K562 (cell line): Measurements from ENCODE around the gene NAPA. TPM values are rescaled to one million over a fixed set of nuclear protein-coding genes. Genes with fewer than 3 reads are reported as not detected.
A peak's percentile ranks its signal among the peaks of the same experiment; 100 is the strongest.

Source experiments
- CREM ChIP-seq: IDR thresholded peaks from 2 replicates; pipeline ENCODE4 v1.6.1; 2014; ENCODE audit warnings: antibody characterized with exemption, low read depth
- CXXC5 ChIP-seq: fragments of 250-450 bp; sonication (Bioruptor Pico); IDR thresholded peaks from 2 replicates; pipeline ENCODE4 v1.8.0; 2022; ENCODE audit warnings: inconsistent platforms, mild to moderate bottlenecking, moderate library complexity
- FOSL1 ChIP-seq: fragments of 200-800 bp; sonication (Bioruptor generic); conservative IDR thresholded peaks from 2 replicates; pipeline ENCODE4 v1.6.1; 2016; ENCODE audit warnings: missing genetic modification characterization, missing compliant biosample characterization
- HNRNPL ChIP-seq: fragments of 200-400 bp; formaldehyde crosslinking; IDR thresholded peaks from 2 replicates; pipeline ENCODE4 v1.6.1; 2017; ENCODE audit warnings: low read depth, mild to moderate bottlenecking, low read length
- KAT7 ChIP-seq: sonication (generic); formaldehyde crosslinking; IDR thresholded peaks from 2 replicates; pipeline ENCODE4 v1.8.0; 2022; ENCODE audit warnings: missing genetic modification reagents, mild to moderate bottlenecking, borderline replicate concordance
- NCOA6 ChIP-seq: fragments of 450-650 bp; IDR thresholded peaks from 2 replicates; pipeline ENCODE4 v1.6.1; 2017; ENCODE audit warnings: mild to moderate bottlenecking
- NRF1 ChIP-seq, 2 experiments: fragments of 450-650 bp; IDR thresholded peaks in 1 of 2; conservative IDR thresholded peaks in 1 of 2; 2 replicates each; pipeline ENCODE4 v1.6.1; 2014; ENCODE audit warnings: mild to moderate bottlenecking in 2 of 2
- PCBP1 ChIP-seq: fragments of 200-400 bp; formaldehyde crosslinking; IDR thresholded peaks from 2 replicates; pipeline ENCODE4 v1.6.1; 2018; ENCODE audit warnings: mild to moderate bottlenecking, low read depth, low read length; ENCODE audit not compliant: poor library complexity, severe bottlenecking
- SMARCB1 ChIP-seq: IDR thresholded peaks from 2 replicates; pipeline ENCODE4 v1.6.1; 2011; ENCODE audit warnings: improper control_type of control experiment, low read depth; ENCODE audit not compliant: insufficient read length
- TEAD4 ChIP-seq, 2 experiments: sonication (generic) in 1 of 2; formaldehyde crosslinking in 1 of 2; IDR thresholded peaks; 2 replicates each; pipeline versions ENCODE4 v1.6.1 to v1.8.0; 2012 to 2022; ENCODE audit warnings: borderline replicate concordance in 1 of 2, inconsistent platforms in 1 of 2, low read length in 1 of 2, mild to moderate bottlenecking in 1 of 2, missing genetic modification reagents in 1 of 2
- polyA plus RNA-seq, 8 experiments: library from polyadenylated mRNA; depleted of rRNA in 4 of 8; stranded (reverse) in 5 of 8; unstranded in 3 of 8; fragments of >200 nt; fragmentation: Nextera tagmentation in 2 of 8; fragmentation: Illumina TruSeq in 1 of 8; extraction: Ambion mirVana in 2 of 8; extraction: Trizol in 1 of 8; gene quantifications; 2 replicates each; pipeline versions ENCODE4 v1.2.1 to v1.2.3, GENCODE V29; 2011 to 2014; ENCODE audit warnings: inconsistent platforms in 1 of 8, missing spikeins in 1 of 8
- total RNA-seq, 7 experiments: library from RNA; depleted of rRNA in 6 of 7; stranded (reverse); fragments of >200 nt in 6 of 7; fragmentation: Illumina TruSeq in 2 of 7; extraction: Trizol in 2 of 7; gene quantifications; 2 replicates each; pipeline versions ENCODE4 v1.2.1 to v1.2.3, GENCODE V29; 2011 to 2021; ENCODE audit warnings: low replicate concordance in 1 of 7
- TF ChIP-seq, protein P1 (sequence below), 2 experiments: fragments of 450-650 bp; formaldehyde crosslinking in 1 of 2; IDR thresholded peaks; 2 replicates each; pipeline versions ENCODE4 v1.4.0 to v1.6.1; 2014 to 2020; ENCODE audit warnings: mild to moderate bottlenecking in 2 of 2, borderline replicate concordance in 1 of 2, low read depth in 1 of 2
- TF ChIP-seq, protein P2 (sequence below): fragments of 250-450 bp; sonication (Bioruptor Pico); IDR thresholded peaks from 2 replicates; pipeline ENCODE4 v1.5.0; 2021; ENCODE audit warnings: mild to moderate bottlenecking, borderline replicate concordance
- TF ChIP-seq, protein P3 (sequence below): sonication (generic); formaldehyde crosslinking; IDR thresholded peaks from 2 replicates; pipeline ENCODE4 v1.8.1; 2023; ENCODE audit warnings: mild to moderate bottlenecking, missing genetic modification reagents

Gene NAPA
- total and polyA plus RNA-seq, 9 of the 15 experiments (the other 6 are each of a cell fraction or from before 2014, with no cell fraction given): 5.4 to 98.6 (median 77.5) TPM

DNA sequence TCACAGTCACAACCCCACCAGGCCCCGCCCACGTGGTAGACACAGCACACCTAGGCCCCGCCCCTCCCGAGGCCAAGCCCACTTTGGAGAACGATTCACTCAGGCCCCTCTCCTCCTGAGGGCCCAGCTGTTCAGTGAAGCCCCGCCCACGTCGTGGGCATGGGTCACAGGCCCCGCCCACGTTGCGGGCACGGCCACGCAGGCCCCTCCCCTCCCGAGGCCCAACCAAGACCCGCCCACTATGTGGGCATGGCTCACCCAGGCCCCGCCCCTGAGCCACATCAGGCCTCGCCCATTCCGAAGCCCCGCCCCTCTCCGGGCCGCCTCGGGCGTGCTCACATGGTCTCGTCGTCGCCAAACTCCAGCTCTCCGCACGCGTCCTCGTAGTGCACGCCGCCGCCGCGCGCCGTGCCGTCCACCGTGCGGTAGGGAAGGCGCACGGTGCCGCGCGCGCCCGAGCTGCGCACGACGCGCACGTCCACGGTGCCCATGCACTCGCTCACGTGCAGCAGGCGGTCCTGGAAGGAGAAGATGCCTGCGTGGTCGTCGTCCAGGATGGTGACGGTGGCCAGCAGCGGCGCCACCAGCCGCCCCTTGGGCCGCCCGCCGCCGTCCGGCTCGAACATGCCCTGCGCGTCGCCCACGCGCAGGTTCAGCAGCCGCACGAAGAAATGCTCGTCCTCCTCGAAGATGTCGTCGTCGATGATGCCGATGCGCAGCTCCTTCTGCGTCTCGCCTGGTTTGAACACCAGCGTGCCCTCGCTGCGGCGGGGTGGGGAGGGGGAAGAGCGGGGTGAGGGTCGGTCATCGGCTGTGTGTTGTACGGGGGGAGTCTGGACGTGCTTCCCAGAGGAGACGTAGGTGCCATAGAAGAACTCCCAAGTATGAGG lies 67.1 kb downstream of the NAPA start (continued):
- TF ChIP-seq PCBP1 (peak; percentile 19), KAT7 (CRISPR knock-in tag) (peak; percentile 79; the same call in 1 of the 2 replicates), CREM (peak; percentile 68), FOSL1 (tag) (no peak), CXXC5 (CRISPR knock-in tag) (peak; percentile 95), SMARCB1 (no peak), TEAD4 (IDR thresholded peaks at IDR 0.05; ENCODE audit: low read length) (no peak), TEAD4 (CRISPR knock-in tag; IDR thresholded peaks at IDR 0.05; ENCODE audit: borderline replicate concordance) (peak; percentile 97; the same call in 1 of the 2 replicates), NRF1 (conservative IDR thresholded peaks at IDR 0.05 in 1 of 2, IDR thresholded peaks at IDR 0.05 in 1 of 2) (peak; percentile 86 to 88), HNRNPL (peak; percentile 91), NCOA6 (peak; percentile 84)
- TF ChIP-seq, protein P1, sequence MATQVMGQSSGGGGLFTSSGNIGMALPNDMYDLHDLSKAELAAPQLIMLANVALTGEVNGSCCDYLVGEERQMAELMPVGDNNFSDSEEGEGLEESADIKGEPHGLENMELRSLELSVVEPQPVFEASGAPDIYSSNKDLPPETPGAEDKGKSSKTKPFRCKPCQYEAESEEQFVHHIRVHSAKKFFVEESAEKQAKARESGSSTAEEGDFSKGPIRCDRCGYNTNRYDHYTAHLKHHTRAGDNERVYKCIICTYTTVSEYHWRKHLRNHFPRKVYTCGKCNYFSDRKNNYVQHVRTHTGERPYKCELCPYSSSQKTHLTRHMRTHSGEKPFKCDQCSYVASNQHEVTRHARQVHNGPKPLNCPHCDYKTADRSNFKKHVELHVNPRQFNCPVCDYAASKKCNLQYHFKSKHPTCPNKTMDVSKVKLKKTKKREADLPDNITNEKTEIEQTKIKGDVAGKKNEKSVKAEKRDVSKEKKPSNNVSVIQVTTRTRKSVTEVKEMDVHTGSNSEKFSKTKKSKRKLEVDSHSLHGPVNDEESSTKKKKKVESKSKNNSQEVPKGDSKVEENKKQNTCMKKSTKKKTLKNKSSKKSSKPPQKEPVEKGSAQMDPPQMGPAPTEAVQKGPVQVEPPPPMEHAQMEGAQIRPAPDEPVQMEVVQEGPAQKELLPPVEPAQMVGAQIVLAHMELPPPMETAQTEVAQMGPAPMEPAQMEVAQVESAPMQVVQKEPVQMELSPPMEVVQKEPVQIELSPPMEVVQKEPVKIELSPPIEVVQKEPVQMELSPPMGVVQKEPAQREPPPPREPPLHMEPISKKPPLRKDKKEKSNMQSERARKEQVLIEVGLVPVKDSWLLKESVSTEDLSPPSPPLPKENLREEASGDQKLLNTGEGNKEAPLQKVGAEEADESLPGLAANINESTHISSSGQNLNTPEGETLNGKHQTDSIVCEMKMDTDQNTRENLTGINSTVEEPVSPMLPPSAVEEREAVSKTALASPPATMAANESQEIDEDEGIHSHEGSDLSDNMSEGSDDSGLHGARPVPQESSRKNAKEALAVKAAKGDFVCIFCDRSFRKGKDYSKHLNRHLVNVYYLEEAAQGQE (IDR thresholded peaks at IDR 0.05; ENCODE audit: borderline replicate concordance): peak; percentile 6
- TF ChIP-seq, protein P1 (CRISPR knock-in tag; IDR thresholded peaks at IDR 0.05; ENCODE audit: low read depth): no peak
- TF ChIP-seq, protein P2, sequence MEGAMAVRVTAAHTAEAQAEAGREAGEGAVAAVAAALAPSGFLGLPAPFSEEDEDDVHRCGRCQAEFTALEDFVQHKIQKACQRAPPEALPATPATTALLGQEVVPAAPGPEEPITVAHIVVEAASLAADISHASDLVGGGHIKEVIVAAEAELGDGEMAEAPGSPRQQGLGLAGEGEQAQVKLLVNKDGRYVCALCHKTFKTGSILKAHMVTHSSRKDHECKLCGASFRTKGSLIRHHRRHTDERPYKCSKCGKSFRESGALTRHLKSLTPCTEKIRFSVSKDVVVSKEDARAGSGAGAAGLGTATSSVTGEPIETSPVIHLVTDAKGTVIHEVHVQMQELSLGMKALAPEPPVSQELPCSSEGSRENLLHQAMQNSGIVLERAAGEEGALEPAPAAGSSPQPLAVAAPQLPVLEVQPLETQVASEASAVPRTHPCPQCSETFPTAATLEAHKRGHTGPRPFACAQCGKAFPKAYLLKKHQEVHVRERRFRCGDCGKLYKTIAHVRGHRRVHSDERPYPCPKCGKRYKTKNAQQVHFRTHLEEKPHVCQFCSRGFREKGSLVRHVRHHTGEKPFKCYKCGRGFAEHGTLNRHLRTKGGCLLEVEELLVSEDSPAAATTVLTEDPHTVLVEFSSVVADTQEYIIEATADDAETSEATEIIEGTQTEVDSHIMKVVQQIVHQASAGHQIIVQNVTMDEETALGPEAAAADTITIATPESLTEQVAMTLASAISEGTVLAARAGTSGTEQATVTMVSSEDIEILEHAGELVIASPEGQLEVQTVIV (CRISPR knock-in tag): no peak
- TF ChIP-seq, protein P3, sequence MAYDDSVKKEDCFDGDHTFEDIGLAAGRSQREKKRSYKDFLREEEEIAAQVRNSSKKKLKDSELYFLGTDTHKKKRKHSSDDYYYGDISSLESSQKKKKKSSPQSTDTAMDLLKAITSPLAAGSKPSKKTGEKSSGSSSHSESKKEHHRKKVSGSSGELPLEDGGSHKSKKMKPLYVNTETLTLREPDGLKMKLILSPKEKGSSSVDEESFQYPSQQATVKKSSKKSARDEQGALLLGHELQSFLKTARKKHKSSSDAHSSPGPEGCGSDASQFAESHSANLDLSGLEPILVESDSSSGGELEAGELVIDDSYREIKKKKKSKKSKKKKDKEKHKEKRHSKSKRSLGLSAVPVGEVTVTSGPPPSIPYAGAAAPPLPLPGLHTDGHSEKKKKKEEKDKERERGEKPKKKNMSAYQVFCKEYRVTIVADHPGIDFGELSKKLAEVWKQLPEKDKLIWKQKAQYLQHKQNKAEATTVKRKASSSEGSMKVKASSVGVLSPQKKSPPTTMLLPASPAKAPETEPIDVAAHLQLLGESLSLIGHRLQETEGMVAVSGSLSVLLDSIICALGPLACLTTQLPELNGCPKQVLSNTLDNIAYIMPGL (CRISPR knock-in tag): peak; percentile 88; the same call in 1 of the 2 replicates
